Lower leg skin (tissue), 3 donors: ENCODE results near the gene FBN1.

Experiments used
- POLR2A ChIP-seq, 2 donors: fragments of 450-650 bp; IDR thresholded peaks; one replicate each; pipeline ENCODE4 v1.6.1; 2016 to 2017; ENCODE audit warnings: antibody characterized with exemption in 2 of 2, mild to moderate bottlenecking in 1 of 2, moderate library complexity in 1 of 2
- TF ChIP-seq, protein P1 (sequence below), 3 donors: fragments of 450-650 bp; IDR thresholded peaks; one replicate each; pipeline ENCODE4 v1.5.1; 2016; ENCODE audit warnings: antibody characterized with exemption in 3 of 3, mild to moderate bottlenecking in 3 of 3, moderate library complexity in 2 of 3

DNA sequence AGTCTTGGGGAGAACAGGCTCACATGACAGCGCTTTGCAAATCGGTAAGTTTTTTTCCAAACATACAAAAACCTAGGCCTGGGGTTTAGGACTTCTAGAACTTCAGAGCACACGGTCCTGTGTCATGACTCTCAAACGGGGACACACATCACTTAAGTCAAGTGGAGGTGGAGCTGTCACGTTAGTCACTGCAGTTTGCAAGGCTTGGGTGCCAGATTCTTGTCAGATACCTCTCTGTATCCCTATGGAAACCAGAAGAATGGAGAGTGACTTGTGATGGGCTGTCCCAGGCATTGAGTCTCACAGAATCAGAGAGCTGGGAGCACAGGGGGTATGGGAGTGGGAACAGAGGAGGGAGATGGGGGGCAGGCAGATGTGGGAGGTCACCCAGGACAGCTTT is 249.5 kb downstream of the FBN1 start:
- TF ChIP-seq, protein P1, sequence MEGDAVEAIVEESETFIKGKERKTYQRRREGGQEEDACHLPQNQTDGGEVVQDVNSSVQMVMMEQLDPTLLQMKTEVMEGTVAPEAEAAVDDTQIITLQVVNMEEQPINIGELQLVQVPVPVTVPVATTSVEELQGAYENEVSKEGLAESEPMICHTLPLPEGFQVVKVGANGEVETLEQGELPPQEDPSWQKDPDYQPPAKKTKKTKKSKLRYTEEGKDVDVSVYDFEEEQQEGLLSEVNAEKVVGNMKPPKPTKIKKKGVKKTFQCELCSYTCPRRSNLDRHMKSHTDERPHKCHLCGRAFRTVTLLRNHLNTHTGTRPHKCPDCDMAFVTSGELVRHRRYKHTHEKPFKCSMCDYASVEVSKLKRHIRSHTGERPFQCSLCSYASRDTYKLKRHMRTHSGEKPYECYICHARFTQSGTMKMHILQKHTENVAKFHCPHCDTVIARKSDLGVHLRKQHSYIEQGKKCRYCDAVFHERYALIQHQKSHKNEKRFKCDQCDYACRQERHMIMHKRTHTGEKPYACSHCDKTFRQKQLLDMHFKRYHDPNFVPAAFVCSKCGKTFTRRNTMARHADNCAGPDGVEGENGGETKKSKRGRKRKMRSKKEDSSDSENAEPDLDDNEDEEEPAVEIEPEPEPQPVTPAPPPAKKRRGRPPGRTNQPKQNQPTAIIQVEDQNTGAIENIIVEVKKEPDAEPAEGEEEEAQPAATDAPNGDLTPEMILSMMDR (IDR thresholded peaks at IDR 0.05) = no peak
- no peak for TF ChIP-seq POLR2A (IDR thresholded peaks at IDR 0.05)
